GM19468 (cell line): ENCODE results near the gene KLHDC7B.

ENCODE experiments used
- ATAC-seq: cut with Tn5 transposase; IDR thresholded peaks from one replicate; pipeline ENCODE4 v1.9.1; 2021; ENCODE audit warnings: mild to moderate bottlenecking, moderate library complexity, moderate number of reproducible peaks; ENCODE audit not compliant: unreplicated experiment; ENCODE audit errors: extremely low read depth

KLHDC7B gene

DNA sequence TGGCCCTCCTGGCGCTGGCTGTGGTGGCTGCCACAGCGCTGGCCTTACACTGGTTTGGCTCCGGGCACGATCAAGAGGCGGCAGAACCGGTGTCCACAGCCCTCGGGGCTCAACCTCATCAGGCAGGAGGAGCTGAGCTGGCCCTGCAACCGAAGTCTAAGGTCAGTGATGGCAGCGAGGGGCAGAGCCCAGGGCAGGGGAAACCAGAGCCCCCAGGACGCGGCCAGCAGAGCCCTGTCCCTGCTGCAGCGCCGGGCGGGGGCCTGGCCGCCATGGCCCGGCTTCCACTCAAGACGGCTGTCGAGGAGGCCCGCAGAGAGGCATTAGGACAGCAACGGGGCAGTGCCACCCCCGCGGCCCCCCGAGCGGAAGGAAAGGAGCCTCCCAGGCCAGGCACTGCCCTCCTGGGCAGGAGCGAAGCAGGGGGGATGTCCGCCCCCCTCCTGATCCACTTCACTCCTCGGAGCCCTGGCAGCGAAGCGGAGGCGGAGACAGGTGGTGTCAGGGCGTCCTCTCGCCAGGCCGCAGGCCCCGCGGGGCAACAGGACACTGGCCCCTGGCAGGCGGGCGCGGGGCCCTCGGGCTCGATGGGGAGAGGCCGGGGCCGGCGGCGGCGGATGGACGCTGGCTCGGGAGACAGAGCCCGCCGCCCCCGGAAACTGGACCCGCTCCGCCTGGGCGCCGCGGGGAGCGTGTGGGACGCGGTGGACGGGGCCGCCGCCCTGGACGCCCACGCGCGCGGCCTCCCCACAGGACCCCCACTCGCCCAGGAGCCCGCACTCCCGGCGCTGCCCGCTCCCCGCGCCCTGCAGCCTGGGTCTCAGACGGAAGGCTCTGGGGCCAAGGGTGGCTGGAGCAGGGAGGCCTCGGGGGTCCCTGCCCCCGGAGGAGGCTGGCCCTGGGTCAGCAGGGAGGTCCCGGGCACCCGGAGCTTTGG lies 895 bp downstream of the KLHDC7B start:
- no peak for ATAC-seq

DNA sequence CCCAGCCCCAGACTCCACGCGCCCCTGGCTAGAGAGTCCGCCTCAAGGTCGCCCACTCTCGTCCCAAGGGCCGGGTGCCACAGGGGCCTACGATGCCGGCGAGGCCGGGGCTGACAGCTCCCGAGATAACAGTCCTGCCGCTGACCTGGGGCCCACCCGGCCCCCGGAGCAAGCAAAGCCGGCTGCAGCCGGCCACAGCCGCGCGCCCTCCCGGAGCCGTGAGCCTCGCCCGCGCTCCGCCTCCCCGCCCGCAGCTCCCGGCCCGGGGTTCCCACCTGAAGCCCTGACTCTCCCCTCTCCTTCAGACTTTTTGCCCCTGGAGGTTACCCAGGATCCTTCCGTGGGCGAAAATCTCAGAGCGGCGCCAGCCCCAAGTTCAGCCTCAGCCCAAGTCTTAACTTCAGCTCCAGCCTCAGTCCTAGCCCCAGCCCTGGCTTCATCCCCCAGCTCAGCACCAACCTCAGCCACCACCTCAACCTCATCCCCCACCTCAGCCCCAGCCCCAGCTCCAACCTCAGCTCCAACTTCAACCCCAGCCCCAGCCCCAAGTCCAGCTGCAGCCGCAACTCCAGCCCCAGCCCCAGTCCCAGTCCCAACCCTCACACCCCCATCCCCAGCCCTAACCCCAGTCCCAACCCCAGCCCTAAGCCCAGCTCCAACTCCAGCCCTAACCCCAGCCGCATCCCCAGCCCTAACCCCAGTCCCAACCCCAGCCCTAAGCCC lies 1.7 kb downstream of the KLHDC7B start:
- ATAC-seq: no peak

DNA sequence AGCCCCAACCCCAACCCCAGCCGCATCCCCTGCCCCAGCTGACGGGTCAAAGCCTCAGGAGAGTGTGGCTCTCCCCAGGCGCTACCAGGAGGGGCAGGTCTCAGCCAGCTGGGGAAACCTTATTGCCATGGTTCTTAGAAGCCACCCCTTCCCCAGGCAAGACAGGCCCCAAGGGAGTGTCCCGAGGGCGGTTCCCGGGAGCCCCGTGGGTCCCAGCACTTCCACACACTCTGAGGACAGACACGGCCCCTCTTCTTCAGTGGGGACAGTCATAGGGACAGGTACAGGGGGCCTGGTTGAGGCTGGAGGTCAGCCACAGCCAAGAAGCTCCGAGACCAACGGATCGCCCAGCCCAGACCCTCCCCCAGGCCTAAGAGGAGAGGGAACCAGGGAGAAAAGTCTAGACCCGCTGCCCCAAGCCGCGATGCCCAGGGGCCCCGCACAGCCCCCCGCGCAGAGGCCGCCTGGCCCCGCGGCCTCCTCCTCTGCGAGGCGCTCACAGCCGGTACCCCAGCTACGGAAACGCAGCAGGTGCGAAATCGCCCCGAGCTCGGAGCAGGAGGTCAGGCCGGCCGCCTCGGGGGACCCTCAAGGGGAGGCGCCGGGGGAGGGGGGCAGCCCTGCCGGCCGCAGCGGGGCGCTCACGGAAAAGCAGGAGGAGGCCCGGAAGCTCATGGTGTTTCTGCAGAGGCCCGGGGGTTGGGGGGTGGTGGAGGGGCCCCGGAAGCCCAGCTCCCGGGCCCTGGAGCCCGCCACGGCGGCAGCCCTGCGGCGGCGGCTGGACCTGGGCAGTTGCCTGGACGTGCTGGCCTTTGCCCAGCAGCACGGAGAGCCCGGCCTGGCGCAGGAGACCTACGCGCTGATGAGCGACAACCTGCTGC lies 2.6 kb downstream of the KLHDC7B start:
- no peak for ATAC-seq

DNA sequence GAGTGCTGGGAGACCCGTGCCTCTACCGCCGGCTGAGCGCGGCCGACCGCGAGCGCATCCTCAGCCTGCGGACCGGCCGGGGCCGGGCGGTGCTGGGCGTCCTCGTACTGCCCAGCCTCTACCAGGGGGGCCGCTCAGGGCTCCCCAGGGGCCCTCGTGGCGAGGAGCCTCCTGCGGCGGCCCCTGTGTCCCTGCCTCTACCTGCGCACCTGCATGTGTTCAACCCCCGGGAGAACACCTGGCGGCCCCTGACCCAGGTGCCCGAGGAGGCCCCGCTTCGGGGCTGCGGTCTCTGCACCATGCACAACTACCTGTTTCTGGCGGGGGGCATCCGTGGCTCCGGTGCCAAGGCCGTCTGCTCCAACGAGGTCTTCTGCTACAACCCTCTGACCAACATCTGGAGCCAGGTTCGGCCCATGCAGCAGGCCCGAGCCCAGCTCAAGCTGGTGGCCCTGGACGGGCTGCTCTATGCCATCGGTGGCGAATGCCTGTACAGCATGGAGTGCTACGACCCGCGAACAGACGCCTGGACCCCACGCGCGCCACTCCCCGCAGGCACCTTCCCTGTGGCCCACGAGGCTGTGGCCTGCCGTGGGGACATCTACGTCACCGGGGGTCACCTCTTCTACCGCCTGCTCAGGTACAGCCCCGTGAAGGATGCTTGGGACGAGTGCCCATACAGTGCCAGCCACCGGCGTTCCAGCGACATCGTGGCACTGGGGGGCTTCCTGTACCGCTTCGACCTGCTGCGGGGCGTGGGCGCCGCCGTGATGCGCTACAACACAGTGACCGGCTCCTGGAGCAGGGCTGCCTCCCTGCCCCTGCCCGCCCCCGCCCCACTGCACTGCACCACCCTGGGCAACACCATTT lies 3.5 kb downstream of the KLHDC7B start:
- ATAC-seq: no peak

DNA sequence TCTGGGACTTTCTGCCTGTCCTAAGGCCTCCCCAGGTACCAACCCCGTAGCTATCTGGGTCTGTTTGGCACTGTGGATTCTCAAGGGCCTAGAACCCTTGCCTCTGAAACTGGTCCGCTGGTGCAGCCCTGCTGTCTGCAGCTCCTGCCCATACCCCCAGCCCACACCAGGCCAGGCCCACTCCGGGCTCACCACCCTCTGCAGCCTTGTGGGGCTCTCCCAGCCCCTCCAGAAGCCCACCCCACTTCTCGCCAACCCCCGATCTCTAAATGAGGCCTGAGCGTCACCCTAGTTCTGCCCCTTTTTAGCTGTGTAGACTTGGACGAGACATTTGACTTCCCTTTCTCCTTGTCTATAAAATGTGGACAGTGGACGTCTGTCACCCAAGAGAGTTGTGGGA lies 4.7 kb downstream of the KLHDC7B start:
- ATAC-seq: no peak

DNA sequence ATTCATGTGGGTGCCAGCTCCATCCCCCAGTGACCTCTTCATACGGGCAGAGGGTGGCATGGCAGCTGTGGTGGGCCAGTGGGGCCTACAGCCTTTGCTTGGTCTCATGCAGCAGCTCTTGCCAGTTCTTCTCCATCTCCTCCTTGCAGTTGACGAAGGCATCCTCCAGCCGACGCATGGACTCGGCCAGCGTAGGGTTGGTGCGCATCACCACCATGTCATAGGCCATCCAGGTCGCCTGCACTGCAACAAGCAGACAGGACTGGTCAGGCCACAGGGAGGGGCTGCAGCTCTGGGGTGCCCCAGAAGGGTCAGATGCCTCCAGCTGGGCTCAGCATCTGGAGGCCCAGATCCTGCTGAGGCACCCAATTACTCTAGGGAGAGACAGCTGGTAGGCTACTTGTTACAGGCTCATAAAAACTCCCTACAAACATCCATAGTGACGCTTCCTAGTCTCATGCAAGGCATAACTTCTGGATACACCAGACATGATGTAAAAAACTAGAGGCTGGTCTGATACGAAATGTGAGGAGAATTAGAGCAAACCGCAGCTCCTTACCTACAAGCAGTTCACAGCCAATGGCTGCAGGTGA lies 5.6 kb downstream of the KLHDC7B start:
- no peak for ATAC-seq

DNA sequence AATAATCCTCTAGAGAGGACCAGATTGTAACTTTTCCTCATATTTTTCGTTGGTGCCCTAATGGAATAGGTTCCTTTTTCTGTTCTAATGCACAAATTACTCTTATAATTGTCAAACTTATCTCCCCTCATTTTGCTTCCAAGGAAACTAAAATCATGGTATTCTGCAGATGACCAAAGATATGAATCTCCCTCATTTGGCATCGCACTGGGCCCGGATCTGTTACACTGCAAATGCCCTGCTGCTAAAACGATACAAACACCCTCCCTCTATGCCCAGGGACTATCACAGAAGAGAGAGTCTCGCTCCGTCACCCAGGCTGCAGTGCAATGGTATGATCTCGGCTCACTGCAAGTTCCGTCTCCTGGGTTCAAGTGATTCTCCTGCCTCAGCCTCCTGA lies 7.6 kb downstream of the KLHDC7B start:
- ATAC-seq: no peak

DNA sequence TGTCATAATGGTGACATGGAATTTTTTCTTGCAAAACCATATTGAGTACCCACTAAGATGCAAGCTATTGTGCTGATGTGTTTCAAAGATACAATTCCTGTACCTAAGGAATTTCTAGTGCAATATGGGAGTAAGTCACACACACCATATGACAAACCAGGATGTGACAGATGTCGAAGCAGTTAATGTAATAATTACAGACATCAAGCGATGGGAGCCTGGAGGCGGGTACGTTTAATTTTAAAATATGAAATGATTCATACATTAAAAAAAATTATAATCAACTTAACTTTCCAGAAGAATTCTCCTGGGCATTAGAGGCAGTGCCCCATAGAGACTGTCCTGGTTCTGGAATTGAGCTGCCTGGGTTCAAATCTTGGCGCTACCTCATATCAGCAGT lies 11.0 kb downstream of the KLHDC7B start:
- ATAC-seq: no peak

DNA sequence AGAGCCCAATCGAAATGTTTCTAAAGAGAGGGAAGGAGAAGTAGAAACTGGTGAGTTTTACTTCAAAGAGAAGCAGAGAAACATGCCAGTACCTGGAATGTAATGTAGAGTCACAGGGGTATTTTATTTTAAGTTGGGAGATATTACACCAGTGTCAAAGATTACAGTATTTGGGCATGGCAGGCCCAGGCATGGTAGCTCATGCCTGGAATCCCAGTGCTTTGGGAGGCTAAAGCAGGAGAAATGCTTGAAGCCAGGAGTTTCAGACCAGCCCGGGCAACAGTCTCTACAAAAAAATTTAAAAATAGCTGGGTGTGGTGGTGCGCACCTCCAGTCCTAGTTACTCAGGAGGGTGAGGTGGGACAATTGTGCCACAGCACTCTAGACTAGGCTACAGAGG lies 14.3 kb downstream of the KLHDC7B start:
- ATAC-seq: no peak

DNA sequence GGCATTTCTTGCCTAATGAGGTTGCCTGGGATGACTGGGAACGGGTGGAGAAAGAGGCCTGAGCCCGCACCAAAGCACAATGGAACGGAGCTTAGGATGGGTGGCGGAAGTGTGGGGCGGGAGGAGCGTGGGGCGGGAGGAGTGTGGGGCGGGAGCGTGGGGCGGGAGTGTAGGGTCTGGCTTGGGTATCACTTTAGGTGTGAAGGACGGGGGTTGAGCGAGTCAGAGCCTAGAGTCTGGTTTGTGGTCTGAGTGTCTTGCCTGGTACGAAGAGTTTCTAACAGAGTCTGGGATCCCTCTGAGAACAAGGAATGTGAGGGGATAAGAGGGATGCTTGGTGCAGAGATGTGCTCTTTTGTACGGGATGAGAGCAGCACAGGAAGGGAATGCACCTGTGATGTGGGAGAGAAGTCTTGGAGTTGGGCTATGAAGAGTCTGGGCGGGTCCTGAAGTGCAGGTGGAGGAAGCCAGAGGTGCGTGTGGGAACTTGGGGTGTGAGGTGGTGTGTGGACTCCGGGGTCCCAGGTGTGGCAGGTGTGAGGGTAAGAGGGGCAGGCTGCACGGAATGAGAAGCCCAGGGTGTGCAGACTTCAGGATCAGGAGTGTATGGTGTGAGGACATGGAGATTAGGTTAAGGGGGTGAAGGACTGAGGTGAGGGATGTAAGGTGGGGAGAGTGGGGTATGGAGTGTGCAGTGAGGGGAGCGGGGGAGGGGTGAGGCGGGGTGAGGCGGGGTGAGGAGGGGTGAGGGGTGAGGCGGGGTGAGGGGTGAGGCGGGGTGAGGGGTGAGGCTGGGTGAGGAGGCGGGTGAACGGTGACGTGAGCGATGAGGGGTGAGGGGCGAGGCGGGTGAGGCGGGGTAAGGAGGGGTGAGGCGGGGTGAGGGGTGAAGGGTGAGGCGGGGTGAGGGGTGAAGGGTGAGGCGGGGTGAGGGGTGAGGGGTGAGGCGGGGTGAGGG lies 16.0 kb downstream of the KLHDC7B start:
- no peak for ATAC-seq

DNA sequence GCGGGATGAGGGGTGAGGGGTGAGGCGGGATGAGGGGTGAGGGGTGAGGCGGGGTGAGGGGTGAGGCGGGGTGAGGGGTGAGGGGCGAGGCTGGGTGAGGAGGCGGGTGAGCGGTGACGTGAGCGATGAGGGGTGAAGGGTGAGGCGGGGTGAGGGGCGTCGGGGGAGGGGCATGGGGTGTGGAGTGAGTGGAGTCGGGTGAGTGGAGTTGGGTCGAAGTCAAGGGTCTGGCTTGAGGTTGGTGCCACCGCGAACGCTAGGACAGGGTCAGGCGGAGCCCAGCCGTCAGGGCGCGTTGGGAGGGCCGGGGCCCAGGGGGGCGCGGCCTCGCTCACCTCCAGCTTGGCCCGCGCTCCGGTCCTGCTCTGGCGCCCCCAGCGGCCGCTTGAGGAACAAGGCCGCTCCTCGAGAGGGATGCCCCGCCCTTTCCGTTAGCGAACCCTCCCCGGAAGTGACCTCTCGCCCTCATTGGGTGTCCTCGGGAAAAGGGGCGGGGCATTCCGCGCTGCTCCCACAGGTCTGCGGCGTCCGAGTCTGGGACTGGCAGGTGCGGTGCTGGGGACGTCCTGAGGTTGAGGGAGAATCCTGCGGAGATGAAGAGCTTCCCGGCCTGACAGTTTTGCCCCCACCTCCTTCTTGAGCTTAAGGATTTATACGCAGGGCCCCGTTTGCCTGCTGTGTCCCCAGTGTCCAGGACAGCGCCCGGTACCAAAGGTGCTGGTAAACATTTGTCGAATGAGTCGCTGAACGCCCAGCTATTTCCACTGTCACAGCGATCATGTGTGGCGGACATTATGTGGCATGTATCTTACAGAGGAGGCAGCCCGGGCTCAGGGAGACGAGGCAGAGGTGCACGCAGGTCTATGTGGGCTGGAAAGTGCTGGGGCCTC lies 17.1 kb downstream of the KLHDC7B start, which contains the start of gene SYCE3:
TSS of gene SYCE3 (minus strand) at position 397 of the 890 bp plus-strand sequence. CDS start 6,514 bp downstream, outside the sequence.
- ATAC-seq: peak; percentile 60

DNA sequence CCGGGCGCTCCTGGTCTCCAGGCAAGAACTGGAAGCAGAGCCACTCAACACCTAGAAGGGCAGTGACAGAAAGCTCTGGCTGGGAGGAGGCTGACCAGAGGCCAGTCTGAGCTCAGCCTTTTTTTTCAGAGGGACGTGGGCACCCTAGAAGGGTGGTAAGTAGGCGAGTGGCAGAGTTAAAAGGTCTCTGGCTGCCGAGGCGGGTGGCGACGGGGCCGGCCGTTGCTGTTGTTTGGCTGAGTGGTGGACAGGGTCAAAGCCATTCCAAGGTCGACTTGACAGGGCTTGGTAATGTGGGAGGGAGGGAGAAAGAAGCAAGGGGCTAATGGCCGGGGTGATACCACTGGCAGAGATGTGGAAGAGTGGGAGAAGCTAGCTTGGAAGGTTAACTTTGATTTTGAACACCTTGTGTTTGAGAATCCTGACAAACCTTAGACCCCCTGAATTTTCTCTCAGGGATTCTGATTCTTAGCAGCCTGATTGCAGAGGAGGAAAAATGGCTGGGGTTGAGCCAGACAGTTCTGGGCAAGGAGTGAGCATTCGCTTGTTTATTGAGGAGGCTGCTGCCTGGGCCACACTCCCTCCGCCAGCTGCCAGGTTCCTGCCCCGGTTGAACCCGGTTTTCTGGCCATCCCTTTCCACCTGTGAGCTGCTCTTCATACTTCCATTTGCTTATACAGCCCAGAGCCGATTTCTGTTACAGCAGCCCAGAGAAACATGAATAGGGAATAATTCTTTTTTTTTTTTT lies 17.9 kb downstream of the KLHDC7B start:
- no peak for ATAC-seq

DNA sequence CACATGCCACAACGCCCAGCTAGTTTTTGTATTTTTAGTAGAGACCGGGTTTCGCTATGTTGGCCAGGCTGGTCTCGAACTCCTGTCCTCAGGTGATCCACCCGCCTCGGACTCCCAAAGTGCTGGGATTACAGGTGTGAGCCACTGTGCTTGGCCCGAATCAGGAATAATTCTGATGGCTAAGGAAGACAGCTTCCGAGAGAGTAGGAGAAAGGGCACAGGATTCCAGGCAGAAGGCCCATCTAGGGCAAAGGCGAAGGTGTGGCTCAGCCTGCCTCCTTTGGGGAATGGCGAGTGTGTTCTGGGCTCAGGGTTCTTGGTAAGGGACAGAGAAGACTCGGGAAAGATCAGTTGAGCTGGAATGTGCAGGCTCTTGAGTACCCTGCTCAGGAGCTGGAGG lies 18.6 kb downstream of the KLHDC7B start:
- ATAC-seq: no peak

DNA sequence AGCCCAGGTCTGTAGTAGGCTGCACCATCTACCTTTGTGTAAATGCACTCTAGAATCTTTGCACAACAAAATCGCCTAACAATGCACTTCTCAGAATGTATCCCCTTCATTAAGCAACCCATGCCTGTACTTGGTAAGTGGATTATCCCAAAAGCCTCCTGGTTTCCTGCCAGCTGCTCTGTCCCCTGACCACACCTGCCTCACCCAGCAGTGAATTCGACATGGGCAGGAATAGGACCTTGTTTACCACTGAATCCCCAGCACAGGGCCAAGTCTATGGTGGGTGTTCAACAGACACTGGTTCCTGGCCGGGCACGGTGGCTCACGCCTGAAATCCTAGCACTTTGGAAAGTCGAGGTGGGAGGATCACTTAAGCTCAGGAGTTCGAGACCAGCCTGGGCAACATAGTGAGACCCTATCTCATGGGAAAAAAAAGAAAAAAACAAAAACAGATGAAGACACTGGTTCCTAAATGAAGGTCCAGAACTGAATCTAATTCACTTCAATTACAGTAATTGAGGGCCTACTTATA lies 22.1 kb downstream of the KLHDC7B start:
- no peak for ATAC-seq

DNA sequence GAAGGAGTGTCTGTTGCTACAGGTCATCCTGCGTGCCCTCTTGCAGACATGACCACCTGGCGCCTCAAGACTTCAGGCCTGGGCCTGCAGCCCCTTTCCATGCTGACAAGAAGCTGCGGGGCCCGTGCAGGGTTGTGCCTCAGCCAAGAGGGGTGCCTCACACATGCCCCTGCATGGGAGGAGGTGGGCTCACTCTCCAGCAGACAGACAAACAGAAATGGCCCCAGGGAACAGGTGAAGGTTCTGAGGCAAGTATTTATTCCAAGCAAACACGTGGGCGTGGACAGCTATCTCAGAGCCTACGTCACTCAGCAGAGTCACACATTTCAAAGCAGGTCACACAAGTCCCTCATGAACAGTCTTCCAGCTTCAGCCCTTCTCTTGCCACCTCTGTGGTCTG lies 22.9 kb downstream of the KLHDC7B start:
- no peak for ATAC-seq

DNA sequence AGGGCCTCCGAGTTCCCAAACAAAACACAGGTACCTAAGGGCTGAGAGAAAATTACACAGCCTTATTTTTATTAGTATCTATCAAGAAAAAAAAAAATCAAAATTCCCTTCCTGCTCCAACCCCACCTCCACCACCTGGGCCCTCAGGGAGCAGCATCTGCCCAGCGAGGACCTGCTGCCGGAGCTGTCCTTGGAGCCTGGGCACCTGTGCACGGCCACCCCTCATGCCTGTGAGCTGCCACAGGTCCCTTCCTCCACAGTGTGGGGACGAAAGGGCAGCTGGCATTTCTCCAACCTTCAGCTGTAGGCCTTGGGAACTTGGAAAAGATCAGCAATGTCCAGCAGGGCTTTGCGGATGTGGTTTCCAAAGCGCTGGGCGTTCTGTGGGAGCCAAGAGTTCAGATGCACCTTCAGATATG lies 23.4 kb downstream of the KLHDC7B start:
- ATAC-seq: no peak
